NT2/D1 (cell line): ENCODE measurements around the gene HOXD11.

Experiments
- YY1 ChIP-seq: IDR thresholded peaks from 2 replicates; pipeline ENCODE4 v1.6.1; 2011; ENCODE audit not compliant: insufficient read length, insufficient read depth
- ZNF274 ChIP-seq: IDR thresholded peaks from 2 replicates; pipeline ENCODE4 v1.6.1; 2011; ENCODE audit warnings: mild to moderate bottlenecking, low read depth, low read length

DNA sequence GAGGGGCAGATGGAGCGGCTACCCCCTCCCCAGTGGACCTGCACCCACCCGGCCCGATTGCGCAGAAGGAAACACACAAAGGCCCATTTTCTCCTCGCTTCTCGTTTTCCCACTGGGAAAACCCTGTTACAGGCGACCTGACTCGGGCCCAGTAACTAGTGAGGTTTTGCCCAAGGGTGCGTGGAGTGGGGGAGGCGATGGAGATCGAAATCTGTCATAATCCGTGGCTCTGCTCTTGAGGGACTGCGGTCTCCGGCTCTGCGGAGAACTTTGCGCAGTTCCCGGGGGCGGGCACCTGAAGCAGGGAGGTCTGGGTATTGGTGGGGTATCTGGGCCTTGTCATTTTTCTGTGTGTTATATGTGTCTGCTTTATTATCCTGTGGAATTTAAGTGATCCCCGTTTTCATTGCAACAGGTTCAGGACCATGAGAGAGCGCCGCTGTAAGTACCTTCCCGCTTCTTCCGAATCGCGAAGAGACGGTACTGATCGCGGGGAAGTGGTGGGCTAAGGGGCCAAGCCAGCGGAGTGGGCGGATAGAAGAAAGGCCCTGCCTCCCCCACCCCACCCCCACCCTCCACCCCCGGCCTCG, 40.2 kb downstream of the HOXD11 start:
- no peak for TF ChIP-seq YY1
- TF ChIP-seq ZNF274: no peak
